ENCODE results near the gene ZNF93. TPM values are rescaled to one million over a fixed set of nuclear protein-coding genes. Genes with fewer than 3 reads are reported as not detected.

ZNF93 gene
- total RNA-seq, result 6.6 and 11.4 TPM in 2 replicates

GRCh38 chr19:19900729-19901444 is at the start of gene ZNF93:
ZNF93 (plus strand) TSS chr19:19900946; CDS start chr19:19901089, 143 bp downstream.

GRCh38 chr19:19865750-19866610 is 34.8 kb upstream of the ZNF93 start, which contains the start of gene ZNF253:
ZNF253 (plus strand) TSS chr19:19865882; CDS start chr19:19865997, 115 bp downstream.

Other genes starting within 250 kb of the ZNF93 start
- 51.6 and 65.6 TPM in 2 replicates for gene ATP13A1, start 237.3 kb upstream of the ZNF93 start, total RNA-seq
- 7.2 and 9.6 TPM in 2 replicates for gene ZNF101, start 232.1 kb upstream of the ZNF93 start, total RNA-seq
- gene ZNF14, start 167.8 kb upstream of the ZNF93 start, total RNA-seq, result 1.5 and 3.4 TPM in 2 replicates
- 6.6 and 11.2 TPM in 2 replicates for gene ZNF506, start 79.2 kb upstream of the ZNF93 start, total RNA-seq
- gene ZNF253, start 35.1 kb upstream of the ZNF93 start, total RNA-seq, result 2.3 and 3.1 TPM in 2 replicates
- 0.93 and 1.1 TPM in 2 replicates for gene ZNF682, start 138.6 kb downstream of the ZNF93 start, total RNA-seq
- gene ZNF90, start 177.1 kb downstream of the ZNF93 start, total RNA-seq, result 2.0 and 3.5 TPM in 2 replicates

Data from mammary microvascular endothelial cell (primary cell).